IMR-90 (cell line): ENCODE data around the gene FOXL2NB. TPM values are rescaled to one million over a fixed set of nuclear protein-coding genes. Genes with fewer than 3 reads are reported as not detected.

Experiments used
- ATAC-seq: fragments of 200-7000 bp; cut with Tn5 transposase; 2 replicates; pipeline ENCODE4 v1.9.1; 2020; ENCODE audit warnings: low read depth, mild to moderate bottlenecking, moderate library complexity
- BruUV-seq: library from RNA; stranded (reverse); fragments of 400-500 nt; replicated peaks from 2 replicates; lab custom pipeline; 2021; lab: Mats Ljungman, UMichigan
- CTCF ChIA-PET: fragments of 300-600 bp; formaldehyde crosslinking; extraction: SDS; loops from one replicate; lab custom pipeline; 2021; ENCODE audit warnings: antibody characterized with exemption; lab: Yijun Ruan, JAX
- POLR2A ChIA-PET: fragments of 300-600 bp; sonication (Branson Sonifier 250); formaldehyde crosslinking; loops from one replicate; lab custom pipeline; 2022; ENCODE audit warnings: antibody characterized with exemption; ENCODE audit not compliant: unreplicated experiment; lab: Charles Lee
- DNase-seq: peaks from one replicate; pipeline ENCODE4 v3.0.0; 2013
- H2AFZ ChIP-seq: replicated peaks from 2 replicates; pipeline ENCODE3; 2013; ENCODE audit warnings: low read length, mild to moderate bottlenecking; ENCODE audit not compliant: poor library complexity
- H2AK5ac ChIP-seq: 2 replicates; pipeline ENCODE4 v1.6.1; 2013; ENCODE audit warnings: low read depth, low read length, inconsistent platforms
- H2AK9ac ChIP-seq: replicated peaks from 2 replicates; pipeline ENCODE3; 2013; ENCODE audit warnings: mild to moderate bottlenecking, low read depth, low read length, moderate library complexity; ENCODE audit not compliant: poor library complexity
- H2BK120ac ChIP-seq: 2 replicates; pipeline ENCODE4 v1.6.1; 2013; ENCODE audit warnings: low read depth, low read length, inconsistent platforms
- H2BK15ac ChIP-seq: 3 replicates; pipeline ENCODE4 v1.6.1; 2013; ENCODE audit warnings: low read depth, low read length, inconsistent platforms
- H2BK20ac ChIP-seq: 2 replicates; pipeline ENCODE4 v1.6.1; 2013; ENCODE audit warnings: low read depth, mild to moderate bottlenecking, inconsistent platforms, low read length, moderate library complexity
- H2BK5ac ChIP-seq: 2 replicates; pipeline ENCODE4 v1.6.1; 2013; ENCODE audit warnings: mild to moderate bottlenecking, low read depth, low read length, inconsistent platforms; ENCODE audit not compliant: poor library complexity, severe bottlenecking
- H3K14ac ChIP-seq: replicated peaks from 2 replicates; pipeline ENCODE4 v1.6.1; 2013; ENCODE audit warnings: low read depth, low read length, inconsistent platforms
- H3K18ac ChIP-seq: 2 replicates; pipeline ENCODE4 v1.6.1; 2013; ENCODE audit warnings: low read depth, low read length, control low read depth
- H3K23ac ChIP-seq: 2 replicates; pipeline ENCODE4 v1.6.1; 2013; ENCODE audit warnings: low read depth, low read length, inconsistent platforms
- H3K27ac ChIP-seq: 2 replicates; pipeline ENCODE4 v1.5.1; 2013; ENCODE audit warnings: mild to moderate bottlenecking, control low read depth, low read length; ENCODE audit not compliant: insufficient read depth
- H3K27me3 ChIP-seq: 2 replicates; pipeline ENCODE4 v1.6.1; 2013; ENCODE audit warnings: low read length; ENCODE audit not compliant: control insufficient read depth, insufficient read depth
- H3K36me3 ChIP-seq: 2 replicates; pipeline ENCODE4 v1.6.1; 2013; ENCODE audit warnings: low read length, mixed read lengths; ENCODE audit not compliant: control insufficient read depth, insufficient read depth
- H3K4ac ChIP-seq: 2 replicates; pipeline ENCODE4 v1.6.1; 2013; ENCODE audit warnings: low read depth, low read length, inconsistent platforms
- H3K4me1 ChIP-seq: 2 replicates; pipeline ENCODE4 v1.6.1; 2013; ENCODE audit warnings: low read length, mixed read lengths; ENCODE audit not compliant: control insufficient read depth, insufficient read depth
- H3K4me2 ChIP-seq: 2 replicates; pipeline ENCODE4 v1.6.1; 2013; ENCODE audit warnings: low read depth, mild to moderate bottlenecking, control low read depth, low read length, moderate library complexity
- H3K4me3 ChIP-seq: 2 replicates; pipeline ENCODE4 v1.5.1; 2013; ENCODE audit warnings: low read depth, mild to moderate bottlenecking, control low read depth, low read length, moderate library complexity; ENCODE audit not compliant: insufficient read depth
- H3K56ac ChIP-seq: 2 replicates; pipeline ENCODE4 v1.6.1; 2013; ENCODE audit warnings: low read length, inconsistent platforms; ENCODE audit not compliant: insufficient read depth; ENCODE audit errors: extremely low read depth
- H3K79me1 ChIP-seq, 2 experiments: 2 replicates each; pipeline ENCODE4 v1.6.1; 2013; ENCODE audit warnings: low read length in 2 of 2, inconsistent platforms in 1 of 2, low read depth in 1 of 2
- H3K9ac ChIP-seq: 2 replicates; pipeline ENCODE4 v1.6.1; 2013; ENCODE audit warnings: low read depth, low read length, control low read depth
- H3K9me1 ChIP-seq: 2 replicates; pipeline ENCODE4 v1.6.1; 2013; ENCODE audit warnings: low read length, inconsistent platforms; ENCODE audit not compliant: insufficient read depth
- H3K9me3 ChIP-seq: 2 replicates; pipeline ENCODE4 v1.6.1; 2013; ENCODE audit warnings: low read length; ENCODE audit not compliant: control insufficient read depth, insufficient read depth
- H4K20me1 ChIP-seq: 2 replicates; pipeline ENCODE4 v1.6.1; 2013; ENCODE audit warnings: low read length, inconsistent platforms; ENCODE audit not compliant: insufficient read depth
- H4K5ac ChIP-seq: 2 replicates; pipeline ENCODE4 v1.6.1; 2013; ENCODE audit warnings: mild to moderate bottlenecking, low read depth, low read length, control low read depth
- H4K8ac ChIP-seq, 2 experiments: 2 replicates each; pipeline ENCODE4 v1.6.1; 2013; ENCODE audit warnings: low read depth in 2 of 2, low read length in 2 of 2, control low read depth in 1 of 2, inconsistent platforms in 1 of 2
- H4K91ac ChIP-seq: 2 replicates; pipeline ENCODE4 v1.6.1; 2013; ENCODE audit warnings: low read depth, low read length, inconsistent platforms; ENCODE audit not compliant: insufficient read depth
- BHLHE40 ChIP-seq: fragments of 150-350 bp; IDR thresholded peaks from 2 replicates; pipeline ENCODE4 v1.6.1; 2016; ENCODE audit warnings: mild to moderate bottlenecking, low read depth, low read length
- CEBPB ChIP-seq: IDR thresholded peaks from 2 replicates; pipeline ENCODE4 v1.6.1; 2012; ENCODE audit warnings: low read depth, low read length, improper control_type of control experiment
- CHD1 ChIP-seq: IDR thresholded peaks from 2 replicates; pipeline ENCODE4 v1.6.1; 2012; ENCODE audit warnings: low read depth, low read length, improper control_type of control experiment
- FOS ChIP-seq: fragments of 150-350 bp; IDR thresholded peaks from 2 replicates; pipeline ENCODE4 v1.6.1; 2016; ENCODE audit warnings: low read depth, low read length
- MAFK ChIP-seq: IDR thresholded peaks from 2 replicates; pipeline ENCODE4 v1.6.1; 2012; ENCODE audit warnings: low read depth, low read length, improper control_type of control experiment
- MAZ ChIP-seq: IDR thresholded peaks from 2 replicates; pipeline ENCODE4 v1.6.1; 2012; ENCODE audit warnings: low read depth, mild to moderate bottlenecking, low read length, improper control_type of control experiment, moderate library complexity, borderline replicate concordance
- MXI1 ChIP-seq: IDR thresholded peaks from 2 replicates; pipeline ENCODE4 v1.6.1; 2012; ENCODE audit warnings: low read depth, mild to moderate bottlenecking, low read length, moderate library complexity, borderline replicate concordance
- NFE2L2 ChIP-seq: fragments of 150-350 bp; IDR thresholded peaks from 2 replicates; pipeline ENCODE4 v1.6.1; 2016; ENCODE audit warnings: low read depth, mild to moderate bottlenecking, low read length
- POLR2A ChIP-seq: IDR thresholded peaks from 2 replicates; pipeline ENCODE4 v1.6.1; 2012; ENCODE audit warnings: mild to moderate bottlenecking, low read depth, low read length
- RAD21 ChIP-seq: IDR thresholded peaks from 2 replicates; pipeline ENCODE4 v1.6.1; 2012; ENCODE audit warnings: low read length, improper control_type of control experiment
- RCOR1 ChIP-seq: IDR thresholded peaks from 2 replicates; pipeline ENCODE4 v1.6.1; 2012; ENCODE audit warnings: mild to moderate bottlenecking, low read length, improper control_type of control experiment; ENCODE audit not compliant: insufficient replicate concordance
- RFX5 ChIP-seq: IDR thresholded peaks from 2 replicates; pipeline ENCODE4 v1.8.0; 2012; ENCODE audit warnings: low read depth, mild to moderate bottlenecking, low read length, moderate library complexity
- SMC3 ChIP-seq: fragments of 150-350 bp; IDR thresholded peaks from 2 replicates; pipeline ENCODE4 v1.6.1; 2016; ENCODE audit warnings: low read depth, mild to moderate bottlenecking, antibody characterized with exemption, low read length, moderate library complexity
- WGBS, 2 experiments: methylation state at CpG; one replicate each; pipeline versions ENCODE4 v1.1.5 to v1.1.7; 2013; ENCODE audit warnings: missing lambda C conversion rate in 2 of 2; ENCODE audit not compliant: insufficient read length in 1 of 2; ENCODE audit errors: extremely low coverage in 2 of 2; 5-methylcytosine and 5-hydroxymethylcytosine counted together
- dilution Hi-C: fragments of 300-500 bp; cut with HindIII; formaldehyde crosslinking; loops from one replicate; pipeline ENCODE4 v1.14.3; 2018; ENCODE audit warnings: low sequenced_read_pairs; ENCODE audit not compliant: unreplicated experiment
- in situ Hi-C: fragments of 300-500 bp; cut with MboI; formaldehyde crosslinking; loops from 3 replicates; pipeline ENCODE4 v1.14.3; 2019; ENCODE audit warnings: low sequenced_read_pairs, inconsistent platforms, mixed read lengths
- intact Hi-C: fragments of 100-400 bp; cut with micrococcal nuclease; formaldehyde crosslinking; loops from 2 replicates; pipeline ENCODE4 v1.10.0; 2022
- polyA plus RNA-seq, 3 experiments: library from polyadenylated mRNA; depleted of rRNA; stranded (reverse); fragments of >200 nt; gene quantifications; 2 replicates each; pipeline ENCODE4 v1.2.3, GENCODE V29; 2012; ENCODE audit warnings: low replicate concordance in 1 of 3
- total RNA-seq: library from RNA; depleted of rRNA; stranded (reverse); fragments of >200 nt; gene quantifications from 2 replicates; pipeline ENCODE4 v1.2.3, GENCODE V29; 2012
- TF ChIP-seq, protein P1 (sequence below): fragments of 150-350 bp; IDR thresholded peaks from 2 replicates; pipeline ENCODE4 v1.6.1; 2017; ENCODE audit warnings: mild to moderate bottlenecking, antibody characterized with exemption, low read length, low read depth
- TF ChIP-seq, protein P2 (sequence below): fragments of 150-350 bp; IDR thresholded peaks from 2 replicates; pipeline ENCODE4 v1.6.1; 2016; ENCODE audit warnings: low read depth, mild to moderate bottlenecking, low read length, moderate library complexity, borderline replicate concordance
- TF ChIP-seq, protein P3 (sequence below): conservative IDR thresholded peaks from 2 replicates; pipeline ENCODE4 v1.5.1; 2012; ENCODE audit warnings: mild to moderate bottlenecking, low read depth, low read length, improper control_type of control experiment

The FOXL2NB gene
- total and polyA plus RNA-seq, 2 of the 4 experiments (the other 2 are of a cell fraction): under 0.01 to 0.05 TPM

DNA sequence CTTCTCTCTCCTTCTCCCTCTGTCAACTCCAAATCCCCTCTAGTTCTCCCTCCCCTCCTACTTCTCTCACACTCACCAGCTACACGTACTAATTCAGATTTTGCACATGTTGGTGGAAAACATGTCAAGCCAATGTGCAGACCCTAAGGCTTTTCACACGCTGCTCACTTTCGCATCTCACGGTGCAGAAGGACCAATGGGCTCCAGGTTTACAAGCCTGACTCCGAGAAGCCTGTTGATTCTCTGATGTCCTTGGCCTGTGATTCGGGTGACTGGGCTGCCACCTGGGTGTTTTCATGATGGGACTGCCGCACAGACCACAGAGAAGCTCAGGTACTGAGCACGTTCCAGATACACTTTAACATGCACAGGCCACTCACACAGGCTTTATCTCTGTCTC is 3.7 kb downstream of the FOXL2NB start:
- ATAC-seq (no peak), DNase-seq (no peak)
- dilution Hi-C loops: no loop called here
- no TSS peak for BruUV-seq
- H3K18ac ChIP-seq: no peak overlapping the region
- in situ Hi-C loops: no loop called here
- H4K5ac ChIP-seq: no peak overlapping the region
- H3K27me3 ChIP-seq: peaks cover 79% of the 10 kb centered on the region
- peak overlapping the region; percentile 26 for H2AK9ac ChIP-seq
- 0 out of 2 replicates have a peak, but pooled peaks cover 3% of the 10 kb centered on the region for H3K9me1 ChIP-seq
- H2AFZ ChIP-seq: peak overlapping the region; percentile 43
- H2AK5ac ChIP-seq: no peak overlapping the region
- CTCF ChIA-PET: interaction anchor here (1.1 to 2.7 kb wide), 2 partner anchors 15 to 161 kb away, joined by 3 to 8 read pairs; no protein-coding TSS in a partner anchor
- intact Hi-C loops: no loop called here
- H3K4me2 ChIP-seq: no peak overlapping the region; the same call in 1 of the 2 replicates
- no peak overlapping the region for H3K14ac ChIP-seq
- no peaks in the 10 kb centered on the region for H3K79me1 ChIP-seq
- H2BK120ac ChIP-seq: no peak overlapping the region
- H3K4me1 ChIP-seq: no peaks in the 10 kb centered on the region; the same call in 1 of the 2 replicates
- H2BK15ac ChIP-seq: no peak overlapping the region
- no peak overlapping the region for H4K8ac ChIP-seq
- H2BK5ac ChIP-seq: no peak overlapping the region
- H3K56ac ChIP-seq: no peak overlapping the region
- TF ChIP-seq FOS (no peak), MAFK (no peak), CHD1 (no peak), BHLHE40 (no peak), RFX5 (no peak), SMC3 (no peak), RAD21 (no peak), MXI1 (no peak), POLR2A (no peak), RCOR1 (no peak), NFE2L2 (no peak), CEBPB (no peak), MAZ (no peak)
- TF ChIP-seq, protein P1, sequence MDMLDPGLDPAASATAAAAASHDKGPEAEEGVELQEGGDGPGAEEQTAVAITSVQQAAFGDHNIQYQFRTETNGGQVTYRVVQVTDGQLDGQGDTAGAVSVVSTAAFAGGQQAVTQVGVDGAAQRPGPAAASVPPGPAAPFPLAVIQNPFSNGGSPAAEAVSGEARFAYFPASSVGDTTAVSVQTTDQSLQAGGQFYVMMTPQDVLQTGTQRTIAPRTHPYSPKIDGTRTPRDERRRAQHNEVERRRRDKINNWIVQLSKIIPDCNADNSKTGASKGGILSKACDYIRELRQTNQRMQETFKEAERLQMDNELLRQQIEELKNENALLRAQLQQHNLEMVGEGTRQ: no peak
- TF ChIP-seq, protein P2, sequence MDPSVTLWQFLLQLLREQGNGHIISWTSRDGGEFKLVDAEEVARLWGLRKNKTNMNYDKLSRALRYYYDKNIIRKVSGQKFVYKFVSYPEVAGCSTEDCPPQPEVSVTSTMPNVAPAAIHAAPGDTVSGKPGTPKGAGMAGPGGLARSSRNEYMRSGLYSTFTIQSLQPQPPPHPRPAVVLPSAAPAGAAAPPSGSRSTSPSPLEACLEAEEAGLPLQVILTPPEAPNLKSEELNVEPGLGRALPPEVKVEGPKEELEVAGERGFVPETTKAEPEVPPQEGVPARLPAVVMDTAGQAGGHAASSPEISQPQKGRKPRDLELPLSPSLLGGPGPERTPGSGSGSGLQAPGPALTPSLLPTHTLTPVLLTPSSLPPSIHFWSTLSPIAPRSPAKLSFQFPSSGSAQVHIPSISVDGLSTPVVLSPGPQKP: no peak
- TF ChIP-seq, protein P3, sequence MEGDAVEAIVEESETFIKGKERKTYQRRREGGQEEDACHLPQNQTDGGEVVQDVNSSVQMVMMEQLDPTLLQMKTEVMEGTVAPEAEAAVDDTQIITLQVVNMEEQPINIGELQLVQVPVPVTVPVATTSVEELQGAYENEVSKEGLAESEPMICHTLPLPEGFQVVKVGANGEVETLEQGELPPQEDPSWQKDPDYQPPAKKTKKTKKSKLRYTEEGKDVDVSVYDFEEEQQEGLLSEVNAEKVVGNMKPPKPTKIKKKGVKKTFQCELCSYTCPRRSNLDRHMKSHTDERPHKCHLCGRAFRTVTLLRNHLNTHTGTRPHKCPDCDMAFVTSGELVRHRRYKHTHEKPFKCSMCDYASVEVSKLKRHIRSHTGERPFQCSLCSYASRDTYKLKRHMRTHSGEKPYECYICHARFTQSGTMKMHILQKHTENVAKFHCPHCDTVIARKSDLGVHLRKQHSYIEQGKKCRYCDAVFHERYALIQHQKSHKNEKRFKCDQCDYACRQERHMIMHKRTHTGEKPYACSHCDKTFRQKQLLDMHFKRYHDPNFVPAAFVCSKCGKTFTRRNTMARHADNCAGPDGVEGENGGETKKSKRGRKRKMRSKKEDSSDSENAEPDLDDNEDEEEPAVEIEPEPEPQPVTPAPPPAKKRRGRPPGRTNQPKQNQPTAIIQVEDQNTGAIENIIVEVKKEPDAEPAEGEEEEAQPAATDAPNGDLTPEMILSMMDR: no peak
- peaks cover 2% of the 10 kb centered on the region; the same call in 1 of the 2 replicates for H3K9me3 ChIP-seq
- no peak overlapping the region for H3K23ac ChIP-seq
- no peak overlapping the region for H3K9ac ChIP-seq
- H4K20me1 ChIP-seq: no peaks in the 10 kb centered on the region; the same call in 1 of the 2 replicates
- POLR2A ChIA-PET: no interaction called here
- whole genome bisulfite sequencing, 2 experiments: 49% methylated on average over 6 of the region's 8 CpGs; no CpG with 5 or more reads in 1 of the 2 experiments
- H3K4ac ChIP-seq: no peak overlapping the region
- no peak overlapping the region for H4K91ac ChIP-seq
- no peak overlapping the region for H2BK20ac ChIP-seq
- no peak overlapping the region for H3K4me3 ChIP-seq
- H3K36me3 ChIP-seq: no peaks in the 10 kb centered on the region
- H3K27ac ChIP-seq: no peak overlapping the region
